Activated CD4-positive, CD25-positive, alpha-beta regulatory T cell (primary cell): ENCODE results near the gene SMC3.
A peak's percentile ranks its signal among the peaks of the same experiment; 100 is the strongest.
"Not testable (repeated sequence)": the region's sequence is repeated elsewhere in the genome, so short reads cannot be mapped to it uniquely, and the experiment has no call there.

Experiments used
- DNase-seq, 4 experiments: peaks; one replicate each; lab custom pipeline; 2025; lab: John Stamatoyannopoulos, UW

Gene SMC3

DNA sequence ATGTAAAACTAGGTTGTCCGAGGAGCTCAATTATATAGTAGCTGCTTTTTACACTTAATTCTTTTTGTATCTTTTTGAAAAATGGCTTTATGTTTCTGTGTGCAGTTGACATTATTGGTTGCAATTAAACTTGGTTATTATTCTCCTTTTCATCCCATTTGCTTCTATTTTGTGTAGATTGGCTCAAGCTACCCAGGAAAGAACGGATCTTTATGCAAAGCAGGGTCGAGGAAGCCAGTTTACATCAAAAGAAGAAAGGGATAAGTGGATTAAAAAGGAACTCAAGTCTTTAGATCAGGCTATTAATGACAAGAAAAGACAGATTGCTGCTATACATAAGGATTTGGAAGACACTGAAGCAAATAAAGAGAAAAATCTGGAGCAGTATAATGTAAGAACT, 16.5 kb downstream of the SMC3 start:
- no peak for DNase-seq

- DNase-seq = no peak
Measured at GRCh38 chr10:110591760-110592159, 24.3 kb downstream of the SMC3 start.

GRCh38 chr10:110597476-110597875, 30.0 kb downstream of the SMC3 start:
- no peak for DNase-seq

- DNase-seq = no peak
Measured at GRCh38 chr10:110600487-110601101, 33.1 kb downstream of the SMC3 start.

- no peak for DNase-seq
Measured at GRCh38 chr10:110601581-110601980, 34.1 kb downstream of the SMC3 start.

DNA sequence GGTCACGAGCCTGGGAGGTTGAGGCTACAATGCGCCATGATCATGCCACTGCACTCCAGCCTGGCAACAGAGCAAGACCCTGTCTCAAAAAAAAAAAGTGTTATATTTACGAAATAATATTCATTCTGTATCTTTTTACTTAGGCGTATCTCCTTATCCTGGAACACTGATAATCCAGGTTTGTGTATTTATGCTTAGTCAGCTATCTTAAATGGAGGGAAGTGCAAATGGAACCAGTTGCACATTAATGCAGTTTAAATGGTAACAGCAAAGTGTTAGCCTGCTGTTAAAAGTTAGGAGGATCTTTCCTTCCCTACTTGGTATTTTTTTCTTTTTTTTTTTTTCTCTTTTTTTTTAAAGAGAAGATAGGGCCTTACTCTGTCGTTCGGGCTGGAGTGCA, 40.6 kb downstream of the SMC3 start:
- no peak for DNase-seq

DNA sequence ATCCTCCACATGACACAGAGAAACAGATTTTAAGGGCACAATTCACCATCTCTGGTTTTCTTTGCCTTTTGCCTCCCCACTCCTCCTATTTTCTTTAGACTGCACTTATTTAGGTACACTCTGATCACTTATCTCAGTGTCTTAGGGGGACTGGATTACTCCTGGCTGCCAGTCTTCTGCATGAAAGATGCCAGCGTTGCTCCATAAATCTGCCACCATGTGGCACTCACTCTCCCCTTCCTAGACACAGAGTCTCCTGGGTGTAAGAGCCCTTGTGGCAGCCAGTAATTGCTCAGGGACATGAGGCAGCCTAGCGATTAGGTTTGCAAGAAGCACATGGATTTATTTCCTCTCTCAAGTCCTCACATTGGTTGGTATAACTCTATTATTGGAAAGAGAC, 42.1 kb downstream of the SMC3 start:
- DNase-seq = no peak

- peak; percentile 7 to 16 (median 12) for DNase-seq
Measured at GRCh38 chr10:110610308-110610774, 42.8 kb downstream of the SMC3 start.

DNA sequence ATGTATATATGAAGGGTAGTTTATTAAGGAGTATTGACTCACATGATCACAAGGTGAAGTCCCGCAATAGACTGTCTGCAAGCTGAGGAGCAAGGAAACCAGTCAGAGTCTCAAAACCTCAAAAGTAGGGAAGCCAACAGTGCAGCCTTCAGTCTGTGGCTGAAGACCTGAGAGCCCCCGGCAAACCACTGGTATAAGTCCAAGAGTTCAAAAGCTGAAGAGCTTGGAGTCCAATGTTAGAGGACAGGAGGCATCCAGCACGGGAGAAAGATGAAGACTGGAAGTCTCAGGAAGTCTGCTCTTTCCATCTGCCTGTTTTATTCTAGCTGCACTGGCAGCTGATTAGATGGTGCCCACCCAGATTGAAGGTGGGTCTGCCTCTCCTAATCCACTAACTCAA, 43.3 kb downstream of the SMC3 start:
- DNase-seq = not testable (repeated sequence)

- DNase-seq = no peak
Measured at GRCh38 chr10:110612087-110612486, 44.6 kb downstream of the SMC3 start.

DNA sequence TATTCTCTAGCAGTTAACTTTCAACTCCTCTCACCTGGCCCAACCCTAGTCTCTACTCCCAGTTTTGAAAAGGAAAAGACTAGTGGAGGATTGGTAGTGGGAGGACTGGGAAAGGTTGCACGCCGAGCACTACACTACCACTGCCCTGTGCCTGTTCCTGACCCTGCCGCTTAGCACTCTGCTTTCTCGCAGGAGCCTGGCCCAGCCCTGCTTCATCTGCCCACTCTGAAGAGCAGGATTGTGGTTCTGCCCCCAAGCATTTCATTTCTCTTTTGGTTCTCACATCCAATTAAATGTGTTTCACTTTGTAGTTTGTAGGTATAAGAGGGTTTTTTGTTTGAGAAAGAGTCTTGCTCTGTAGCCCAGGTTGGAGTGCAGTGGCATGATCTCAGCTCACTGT, 45.1 kb downstream of the SMC3 start:
- DNase-seq = no peak

DNA sequence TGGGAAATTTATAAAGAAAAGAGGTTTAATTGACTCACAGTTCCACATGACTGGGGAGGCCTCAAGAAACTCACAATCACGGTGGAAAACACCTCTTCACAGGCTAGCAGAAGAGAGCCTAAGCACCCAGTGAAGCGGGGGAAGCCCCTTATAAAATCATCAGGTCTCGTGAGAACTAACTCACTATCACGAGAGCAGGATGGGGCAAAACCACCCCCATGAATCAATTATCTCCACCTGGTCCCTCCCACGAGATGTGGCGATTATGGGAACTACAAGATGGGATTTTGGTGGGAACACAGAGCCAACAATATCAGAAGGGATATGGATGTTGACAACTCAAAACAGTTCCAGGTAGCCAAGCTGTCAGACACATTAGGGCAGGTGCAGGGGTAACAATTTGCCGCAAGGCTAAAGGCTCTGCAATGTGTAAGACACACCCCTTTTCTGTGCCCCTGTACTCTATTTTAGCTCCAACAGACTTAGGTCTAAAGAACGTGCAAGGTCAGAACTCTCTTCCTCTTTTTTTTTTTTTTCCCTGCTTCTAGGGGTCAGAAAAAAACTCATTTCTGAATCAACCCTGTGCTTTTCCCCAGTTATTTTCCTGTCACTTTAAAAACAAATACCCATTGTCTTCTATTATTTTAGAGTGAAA, 46.0 kb downstream of the SMC3 start:
- no peak for DNase-seq

DNA sequence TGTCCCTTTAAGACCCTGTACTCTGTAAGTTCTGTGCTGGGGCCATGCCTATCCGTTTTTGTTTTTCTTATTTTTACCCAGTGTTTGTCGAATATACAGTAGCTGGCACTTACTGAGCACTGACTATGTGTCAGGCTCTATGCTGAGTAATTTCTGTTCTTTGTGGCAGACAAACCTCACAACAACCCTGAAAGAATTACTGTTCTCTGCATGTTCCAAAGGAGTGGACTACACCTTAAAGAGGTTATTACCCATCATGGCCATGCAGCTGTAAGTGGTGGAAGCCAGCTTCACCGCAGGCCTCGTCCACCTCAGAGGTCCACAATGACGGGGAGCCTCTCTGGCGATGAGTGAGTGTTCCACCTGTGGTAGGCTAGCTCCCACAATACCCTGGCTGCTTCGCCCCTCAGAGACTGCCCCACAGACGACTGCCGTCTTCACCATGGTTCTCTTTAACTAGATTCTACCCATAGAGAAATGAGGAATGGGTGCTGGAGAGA, 46.6 kb downstream of the SMC3 start:
- no peak for DNase-seq

GRCh38 chr10:110615057-110615747, 47.7 kb downstream of the SMC3 start:
- DNase-seq = no peak

- no peak for DNase-seq
Measured at GRCh38 chr10:110616493-110617033, 49.1 kb downstream of the SMC3 start.

DNA sequence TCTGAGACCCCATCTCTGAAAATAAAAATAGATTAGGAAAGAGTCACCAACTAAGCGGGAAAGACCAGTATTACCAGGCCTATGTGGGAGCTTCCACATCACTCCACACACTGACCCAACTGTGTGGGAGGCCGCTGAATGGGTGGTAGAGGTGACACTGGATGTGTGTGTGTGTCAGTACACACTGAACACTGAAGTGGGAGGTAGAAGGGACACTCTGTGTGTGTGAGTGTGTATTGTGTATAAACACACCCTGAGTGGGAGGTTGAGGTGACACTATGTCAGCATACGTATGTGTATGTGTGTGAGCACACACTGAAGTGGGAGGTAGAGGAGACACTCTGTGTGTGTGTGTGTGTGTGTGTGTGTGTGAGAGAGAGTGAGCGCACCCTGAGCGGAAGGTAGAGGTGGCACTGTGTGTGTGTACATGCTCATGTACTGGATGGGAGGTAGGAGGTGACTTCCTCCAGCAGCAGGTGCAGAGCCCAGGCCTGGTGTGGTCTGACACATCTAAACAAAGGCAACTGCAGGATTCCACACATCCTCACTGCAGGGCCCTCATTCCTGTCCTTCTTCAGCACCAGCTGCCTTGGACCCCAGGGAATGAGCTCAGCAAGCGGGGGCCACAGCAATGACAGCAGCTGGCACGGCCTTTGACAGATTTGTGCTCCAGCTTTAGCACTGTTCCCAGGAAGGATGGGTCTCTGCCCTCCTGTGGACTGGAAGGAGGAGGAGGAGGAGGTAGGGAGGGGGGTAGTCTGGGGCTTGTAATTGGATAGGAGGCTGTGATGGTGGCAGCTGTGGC, 50.1 kb downstream of the SMC3 start:
- no peak for DNase-seq

DNA sequence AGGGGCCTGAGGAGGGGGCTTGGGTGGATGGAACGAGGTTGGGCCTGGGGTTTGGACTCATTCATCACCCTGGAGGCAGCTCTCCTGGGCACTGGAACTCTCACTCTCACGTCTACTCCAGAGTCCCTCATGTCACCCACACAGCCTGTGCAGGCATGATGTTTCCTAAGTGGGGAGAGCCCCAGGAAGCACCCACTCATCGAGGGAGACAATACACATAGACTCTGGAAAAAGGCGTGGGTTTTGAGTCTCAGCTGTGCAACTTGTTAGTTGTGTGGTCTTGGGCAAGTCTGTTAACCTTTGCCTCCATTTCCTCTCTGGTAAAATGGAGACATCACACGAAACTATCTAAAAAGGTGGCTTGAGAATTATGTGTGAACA, 50.7 kb downstream of the SMC3 start:
- DNase-seq = no peak

DNA sequence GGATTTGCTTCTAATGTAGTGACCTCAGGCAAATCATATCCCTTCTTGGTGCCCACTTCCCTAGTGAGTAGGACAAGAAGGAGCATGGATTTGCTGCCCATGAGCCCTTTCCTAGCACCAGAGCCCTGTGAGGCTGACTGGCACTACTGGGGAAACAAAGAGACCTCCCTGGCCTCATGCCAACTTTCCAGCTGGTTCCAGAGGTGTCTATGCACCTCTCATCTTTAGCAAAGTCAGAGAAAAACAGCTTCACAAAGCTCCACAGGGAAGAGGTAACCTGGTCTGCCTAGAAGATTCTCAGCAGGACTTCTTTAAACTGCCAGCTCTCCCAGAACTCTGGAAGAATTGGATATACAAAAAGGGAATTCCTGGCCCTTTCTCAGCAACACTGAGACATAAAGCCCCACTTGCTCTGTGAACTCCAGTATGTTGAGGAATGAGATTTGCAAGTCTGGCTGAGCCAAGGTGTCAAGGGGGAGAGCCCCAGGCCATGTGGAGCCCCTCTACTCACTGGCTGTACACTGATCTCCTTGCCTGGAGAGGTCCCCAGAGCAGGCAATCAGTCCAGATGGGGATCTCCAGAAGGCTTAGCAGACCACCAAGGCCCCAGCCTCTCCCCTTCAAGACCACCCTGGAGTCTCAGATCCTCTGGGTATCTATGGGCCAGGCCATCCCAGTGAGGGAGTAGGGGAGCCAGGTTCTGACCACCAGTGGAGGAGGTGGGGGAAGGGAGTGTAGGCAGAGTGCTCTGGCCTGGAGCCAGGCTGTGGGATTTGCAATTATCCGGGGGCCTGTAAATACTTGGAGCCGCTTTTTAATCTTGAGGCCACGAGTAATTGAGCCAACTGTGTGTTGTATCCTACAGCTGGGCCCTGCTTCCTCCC, 52.3 kb downstream of the SMC3 start:
- no peak for DNase-seq

DNA sequence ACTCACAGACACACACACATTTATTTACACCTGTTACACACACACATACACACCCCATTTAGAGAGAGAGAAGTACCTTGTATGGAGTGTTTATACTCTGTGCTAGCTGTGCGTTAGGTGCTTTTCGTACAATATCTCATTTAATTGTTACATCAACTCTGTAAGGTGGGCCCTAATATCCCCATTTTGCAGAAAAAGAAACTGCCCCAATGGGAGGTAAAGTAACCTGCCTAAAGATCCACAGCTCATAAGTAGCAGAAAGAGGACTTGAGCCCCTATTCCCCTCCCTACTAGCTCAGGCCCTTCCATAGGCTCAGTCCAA, 52.9 kb downstream of the SMC3 start:
- no peak for DNase-seq

GRCh38 chr10:110623316-110623715, 55.8 kb downstream of the SMC3 start:
- not testable (repeated sequence) for DNase-seq

GRCh38 chr10:110625356-110625894, 57.9 kb downstream of the SMC3 start:
- DNase-seq = no peak
